Measurements from ENCODE around the gene CYP39A1. TPM values are rescaled to one million over a fixed set of nuclear protein-coding genes. Genes with fewer than 3 reads are reported as not detected.

The CYP39A1 gene
- polyA plus RNA-seq, 2 of the 4 experiments (the other 2 are of a cell fraction), result 0.26 to 0.78 TPM

DNA sequence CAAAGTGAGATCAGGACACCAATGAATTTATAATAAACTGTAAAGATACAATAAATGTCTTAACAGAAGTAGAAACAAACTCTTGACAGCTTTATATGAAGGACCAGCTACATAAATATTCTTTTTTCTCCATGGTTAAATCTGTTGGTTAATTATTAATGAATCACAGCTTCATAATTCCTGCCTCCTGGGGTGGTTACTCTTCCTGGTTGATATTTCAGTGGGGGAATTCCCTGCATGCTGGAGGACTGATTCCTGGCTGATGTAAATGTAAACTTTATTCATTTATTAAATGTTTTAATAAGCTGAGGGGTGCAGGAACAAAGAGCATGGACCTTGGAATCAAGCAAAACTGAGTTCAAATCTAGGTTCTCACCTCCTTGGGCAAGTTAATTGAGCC is 145.2 kb downstream of the CYP39A1 start:
- no peak overlapping the region for H3K27ac ChIP-seq
- no peaks in the 10 kb centered on the region for H3K4me1 ChIP-seq
- no peak overlapping the region for H3K4me3 ChIP-seq
- POLR2A ChIA-PET, result no interaction called here
- CTCF ChIA-PET, result interaction anchor here (1.3 kb wide), 1 partner anchor 148 kb away, joined by 3 read pairs; no protein-coding TSS in a partner anchor
- H3K9me3 ChIP-seq, result no peaks in the 10 kb centered on the region
- no peak for TF ChIP-seq CEBPB (IDR thresholded peaks at IDR 0.05)
- no peak for TF ChIP-seq KDM5A (IDR thresholded peaks at IDR 0.05)
- TF ChIP-seq CHD2 (IDR thresholded peaks at IDR 0.05; ENCODE audit: low read length, partially characterized antibody), result no peak
- TF ChIP-seq, protein P1, sequence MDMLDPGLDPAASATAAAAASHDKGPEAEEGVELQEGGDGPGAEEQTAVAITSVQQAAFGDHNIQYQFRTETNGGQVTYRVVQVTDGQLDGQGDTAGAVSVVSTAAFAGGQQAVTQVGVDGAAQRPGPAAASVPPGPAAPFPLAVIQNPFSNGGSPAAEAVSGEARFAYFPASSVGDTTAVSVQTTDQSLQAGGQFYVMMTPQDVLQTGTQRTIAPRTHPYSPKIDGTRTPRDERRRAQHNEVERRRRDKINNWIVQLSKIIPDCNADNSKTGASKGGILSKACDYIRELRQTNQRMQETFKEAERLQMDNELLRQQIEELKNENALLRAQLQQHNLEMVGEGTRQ (IDR thresholded peaks at IDR 0.05), result no peak
- TF ChIP-seq HOXB13 (CRISPR knock-in tag; IDR thresholded peaks at IDR 0.05; ENCODE audit: low read depth), result no peak
- no peak for TF ChIP-seq E2F6 (IDR thresholded peaks at IDR 0.05; ENCODE audit: borderline replicate concordance, low read depth)
- no peak for TF ChIP-seq GATA3 (IDR thresholded peaks at IDR 0.05; ENCODE audit: borderline replicate concordance)
- TF ChIP-seq EP300 (IDR thresholded peaks at IDR 0.05), result no peak
- no peak for TF ChIP-seq CTCF (IDR thresholded peaks at IDR 0.05)
- no peak for TF ChIP-seq HMGXB4 (CRISPR knock-in tag; IDR thresholded peaks at IDR 0.05; ENCODE audit: borderline replicate concordance)
- no peak for TF ChIP-seq SMC3 (IDR thresholded peaks at IDR 0.05)
- no peak for TF ChIP-seq POLR2AphosphoS2 (conservative IDR thresholded peaks at IDR 0.05; ENCODE audit: low read length)
- no peak for TF ChIP-seq PHF8 (IDR thresholded peaks at IDR 0.05; ENCODE audit: borderline replicate concordance, low read depth)
- no peak for TF ChIP-seq NPAS2 (CRISPR knock-in tag; IDR thresholded peaks at IDR 0.05; ENCODE audit: borderline replicate concordance)
- TF ChIP-seq, protein P2, sequence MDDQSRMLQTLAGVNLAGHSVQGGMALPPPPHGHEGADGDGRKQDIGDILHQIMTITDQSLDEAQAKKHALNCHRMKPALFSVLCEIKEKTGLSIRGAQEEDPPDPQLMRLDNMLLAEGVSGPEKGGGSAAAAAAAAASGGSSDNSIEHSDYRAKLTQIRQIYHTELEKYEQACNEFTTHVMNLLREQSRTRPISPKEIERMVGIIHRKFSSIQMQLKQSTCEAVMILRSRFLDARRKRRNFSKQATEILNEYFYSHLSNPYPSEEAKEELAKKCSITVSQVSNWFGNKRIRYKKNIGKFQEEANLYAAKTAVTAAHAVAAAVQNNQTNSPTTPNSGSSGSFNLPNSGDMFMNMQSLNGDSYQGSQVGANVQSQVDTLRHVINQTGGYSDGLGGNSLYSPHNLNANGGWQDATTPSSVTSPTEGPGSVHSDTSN (IDR thresholded peaks at IDR 0.05), result no peak
- TF ChIP-seq ZFP36 (IDR thresholded peaks at IDR 0.05; ENCODE audit: borderline replicate concordance, partially characterized antibody), result no peak
- TF ChIP-seq JUNB (IDR thresholded peaks at IDR 0.05), result no peak
- TF ChIP-seq, protein P3, sequence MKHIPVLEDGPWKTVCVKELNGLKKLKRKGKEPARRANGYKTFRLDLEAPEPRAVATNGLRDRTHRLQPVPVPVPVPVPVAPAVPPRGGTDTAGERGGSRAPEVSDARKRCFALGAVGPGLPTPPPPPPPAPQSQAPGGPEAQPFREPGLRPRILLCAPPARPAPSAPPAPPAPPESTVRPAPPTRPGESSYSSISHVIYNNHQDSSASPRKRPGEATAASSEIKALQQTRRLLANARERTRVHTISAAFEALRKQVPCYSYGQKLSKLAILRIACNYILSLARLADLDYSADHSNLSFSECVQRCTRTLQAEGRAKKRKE (CRISPR knock-in tag; IDR thresholded peaks at IDR 0.05; ENCODE audit: low read depth), result no peak
- TF ChIP-seq NR3C1 (IDR thresholded peaks at IDR 0.05), result no peak
- no peak for FAIRE-seq
- ATAC-seq, result no peak
- no peak for DNase-seq (ENCODE audit: low read depth in 1 of 2, low spot score in 1 of 2)
- no peak overlapping the region for H3K4me2 ChIP-seq

All from A549 (cell line).